ENCODE results near the gene SH3BP2.
"Not testable (repeated sequence)": the region's sequence is repeated elsewhere in the genome, so short reads cannot be mapped to it uniquely, and the experiment has no call there.

The SH3BP2 gene

GRCh38 chr4:2763511-2763967 is 29.3 kb upstream of the SH3BP2 start:
- no peak for DNase-seq

DNA sequence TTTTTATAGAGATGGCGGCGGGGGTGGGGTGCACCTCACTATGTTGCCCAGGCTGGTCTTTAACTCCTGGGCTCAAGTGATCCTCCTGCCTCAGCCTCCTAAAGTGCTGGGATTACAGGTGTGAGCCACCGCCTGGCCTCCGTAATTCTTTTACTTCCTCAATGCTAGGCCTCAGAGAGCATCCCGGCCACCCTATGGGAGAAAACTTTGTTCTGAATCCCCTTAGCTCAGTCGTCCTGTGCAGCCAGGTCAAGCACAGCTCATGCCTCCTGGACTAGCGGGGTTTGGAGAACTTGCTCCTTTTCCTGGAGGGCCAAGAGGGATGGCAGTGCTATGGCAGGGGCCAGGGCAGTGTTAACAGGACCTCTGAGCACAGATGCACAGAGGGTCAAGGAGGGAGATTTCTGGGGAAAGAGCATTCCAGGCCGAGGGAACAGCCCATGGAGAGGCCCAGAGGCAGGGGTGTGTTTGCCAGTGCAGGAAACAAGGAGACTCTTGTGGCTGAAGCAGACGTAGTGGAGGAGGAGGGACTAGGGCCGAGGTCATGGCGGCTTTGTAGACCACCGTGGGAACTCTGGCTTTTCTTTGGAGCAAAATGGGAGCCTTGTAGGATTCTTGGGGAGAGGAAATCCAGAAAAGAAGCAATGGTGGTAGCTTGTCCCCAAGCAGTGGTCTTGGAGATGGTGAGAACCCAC is 26.9 kb upstream of the SH3BP2 start:
- no peak for DNase-seq

- DNase-seq, result no peak
These were observed 25.7 kb upstream of the SH3BP2 start for GRCh38 chr4:2767046-2767704.

GRCh38 chr4:2767705-2768074 is 25.2 kb upstream of the SH3BP2 start:
- DNase-seq, result no peak

DNA sequence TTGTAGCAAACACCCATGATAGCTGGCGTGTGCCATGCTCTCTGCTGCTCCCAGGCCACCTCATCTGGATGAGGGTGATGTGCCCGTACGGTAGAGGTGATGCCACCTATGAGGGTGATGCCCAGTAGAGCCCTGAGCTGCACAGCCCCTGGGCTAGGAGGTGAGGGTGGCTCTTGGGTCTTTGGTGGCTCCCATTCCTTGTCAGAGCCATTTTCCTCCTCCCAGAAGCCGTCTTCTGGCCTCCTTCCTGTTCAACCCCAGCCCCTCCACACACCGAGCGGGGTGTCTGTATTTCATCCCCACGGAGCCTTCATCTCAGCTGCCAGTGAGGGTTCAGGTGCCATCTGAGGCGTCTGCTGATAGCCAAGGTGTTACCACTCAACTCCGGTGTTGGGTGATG is 24.8 kb upstream of the SH3BP2 start:
- DNase-seq, result no peak

- DNase-seq, result no peak
These were observed 24.0 kb upstream of the SH3BP2 start for GRCh38 chr4:2768921-2769336.

DNA sequence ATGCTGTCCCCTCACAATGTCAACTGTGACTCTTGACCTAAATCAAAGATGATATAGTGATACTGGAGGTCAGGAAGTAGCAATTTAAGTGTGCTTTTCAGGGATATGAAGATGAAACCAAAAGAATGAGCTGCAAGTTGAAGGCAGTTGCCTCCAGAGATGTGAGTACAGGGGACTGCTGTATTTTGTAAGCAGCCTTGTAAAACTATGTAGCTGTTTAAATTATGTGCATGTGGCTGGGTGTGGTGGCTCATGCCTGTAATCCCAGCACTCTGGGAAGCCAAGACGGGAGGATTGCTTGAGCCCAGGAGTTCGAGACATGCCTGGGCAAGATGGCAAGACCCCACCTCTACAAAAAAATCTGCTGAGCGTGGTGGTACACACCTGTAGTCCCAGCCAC is 21.6 kb upstream of the SH3BP2 start:
- no peak for DNase-seq

DNA sequence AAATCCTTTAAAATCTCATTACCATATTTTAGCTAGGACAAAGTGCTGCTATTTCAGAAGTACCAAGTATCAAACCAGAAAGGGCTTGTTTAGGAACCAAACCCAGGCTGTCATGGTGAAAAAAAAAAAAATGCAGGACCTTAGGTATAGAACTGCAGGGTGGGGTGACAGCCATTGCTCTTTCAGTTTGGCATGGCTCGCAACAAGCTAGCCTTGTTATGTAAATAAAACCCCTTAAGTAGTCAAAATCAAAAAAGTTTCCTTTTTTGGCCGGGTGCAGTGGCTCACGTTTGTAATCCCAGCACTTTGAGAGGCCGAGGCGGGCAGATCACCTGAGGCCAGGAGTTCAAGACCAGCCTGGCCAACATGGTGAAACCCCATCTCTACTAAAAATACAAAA is 12.2 kb upstream of the SH3BP2 start:
- DNase-seq, result not testable (repeated sequence)

- no peak for DNase-seq
These were observed 11.0 kb upstream of the SH3BP2 start for GRCh38 chr4:2781911-2782310.

DNA sequence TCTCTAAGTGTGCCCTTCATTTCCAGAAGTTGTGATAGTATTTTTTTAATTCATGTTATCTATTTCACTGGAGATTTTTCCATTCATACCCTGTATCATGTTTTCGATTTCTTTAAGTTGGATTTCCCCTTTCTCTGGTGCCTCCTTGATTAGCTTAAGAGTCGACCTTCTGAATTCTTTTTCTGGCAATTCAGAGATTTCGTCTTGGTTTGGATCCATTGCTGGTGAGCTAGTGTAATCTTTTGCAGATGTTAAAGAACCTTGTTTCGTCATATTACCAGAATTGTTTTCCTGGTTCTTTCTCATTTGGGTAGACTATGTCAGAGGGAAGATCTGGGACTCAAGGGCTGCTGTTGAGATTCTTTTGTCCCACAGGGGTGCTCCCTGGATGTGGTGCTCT is 9.1 kb upstream of the SH3BP2 start:
- DNase-seq, result no peak

- no peak for DNase-seq
These were observed 7.3 kb upstream of the SH3BP2 start for GRCh38 chr4:2785613-2786012.

DNA sequence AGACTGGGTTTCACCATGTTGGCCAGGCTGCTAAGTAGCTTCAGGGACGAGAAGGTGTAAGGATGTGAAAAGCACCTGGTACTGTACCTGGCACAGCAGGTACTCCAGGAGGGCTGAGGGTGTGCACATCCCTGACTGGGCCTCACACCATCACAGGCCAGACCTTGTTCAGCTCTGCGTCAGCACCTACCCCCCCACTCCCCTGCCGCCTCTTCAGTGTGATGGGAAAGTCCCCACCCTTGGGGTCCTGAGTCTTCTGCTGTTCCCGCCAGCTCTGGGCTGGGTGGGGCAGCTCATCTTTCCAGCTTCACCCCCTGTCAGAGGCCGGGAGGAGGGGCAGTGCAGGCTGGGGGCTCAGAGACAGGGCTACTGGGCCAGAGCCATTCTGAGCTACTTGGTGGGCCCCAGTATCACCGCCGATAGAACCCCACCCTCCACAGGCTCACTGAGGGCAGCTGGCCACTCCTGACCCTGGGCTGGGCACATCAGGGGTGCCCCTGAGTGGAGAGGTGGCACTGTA is 6.7 kb upstream of the SH3BP2 start:
- no peak for DNase-seq

DNA sequence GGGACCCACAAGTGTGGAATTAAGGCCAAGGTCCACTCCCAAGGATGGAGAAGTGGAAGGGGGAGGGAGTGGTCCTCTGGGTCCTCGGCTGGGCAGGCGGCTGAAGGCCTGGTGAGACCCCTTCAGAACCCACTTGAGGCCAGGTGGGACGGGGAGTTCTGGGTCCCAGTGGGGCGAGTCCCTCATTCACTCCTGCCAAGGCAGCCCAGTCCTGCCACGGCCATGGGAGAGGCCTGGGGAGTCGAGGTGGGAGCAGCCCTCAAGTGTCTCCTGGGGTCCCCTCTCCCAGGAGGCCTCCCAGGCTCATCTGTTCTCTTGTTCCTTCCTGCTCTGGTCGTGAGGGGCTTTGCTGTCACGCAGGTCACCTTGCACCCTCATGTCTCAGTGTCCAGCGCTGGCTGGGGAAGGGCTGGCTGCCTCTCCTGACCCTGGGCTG is 6.1 kb upstream of the SH3BP2 start:
- DNase-seq, result no peak

GRCh38 chr4:2787230-2788100 is 5.4 kb upstream of the SH3BP2 start:
- DNase-seq, result no peak

DNA sequence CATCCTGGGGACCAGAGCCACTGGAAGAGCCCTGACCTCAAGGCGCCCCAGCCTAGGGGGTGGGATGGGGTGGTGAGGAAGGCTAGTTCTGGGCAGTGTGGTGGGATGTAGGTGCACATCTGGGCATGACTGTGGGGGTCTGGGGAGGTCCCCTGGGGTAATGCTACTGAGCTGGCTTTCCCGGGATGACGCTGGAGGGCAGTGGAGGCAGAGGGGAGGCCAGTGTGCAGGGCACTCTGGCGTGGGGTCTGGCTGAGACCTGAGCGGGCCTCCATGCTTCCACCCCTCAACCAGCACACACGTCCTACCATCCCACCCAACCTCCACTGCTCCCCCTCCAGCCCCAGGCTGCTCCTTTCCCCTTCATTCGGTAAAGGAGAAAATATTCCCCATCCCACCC is 4.8 kb upstream of the SH3BP2 start:
- DNase-seq, result no peak

GRCh38 chr4:2788532-2789103 is 4.3 kb upstream of the SH3BP2 start:
- no peak for DNase-seq

DNA sequence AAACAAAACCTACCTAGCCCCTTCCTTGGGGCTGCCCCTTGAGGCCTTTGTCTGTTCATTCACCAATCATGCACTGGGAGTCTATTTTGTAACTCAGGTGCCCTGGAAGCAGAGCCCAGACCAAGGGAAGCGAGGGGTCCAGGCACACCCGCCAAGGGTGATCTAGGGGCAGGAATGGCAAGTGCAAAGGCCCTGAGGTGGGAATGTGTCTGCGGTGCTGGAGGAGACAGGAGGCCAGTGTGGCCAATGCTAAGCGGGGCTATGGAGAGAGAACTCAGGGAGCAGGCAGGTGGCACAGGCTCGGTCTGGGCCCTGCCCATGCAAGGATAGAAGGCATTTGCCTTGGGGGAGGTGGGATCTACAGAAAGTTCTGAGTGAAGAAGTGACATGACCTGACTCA is 3.5 kb upstream of the SH3BP2 start:
- DNase-seq, result no peak

GRCh38 chr4:2789793-2790582 is 2.9 kb upstream of the SH3BP2 start:
- no peak for DNase-seq

DNA sequence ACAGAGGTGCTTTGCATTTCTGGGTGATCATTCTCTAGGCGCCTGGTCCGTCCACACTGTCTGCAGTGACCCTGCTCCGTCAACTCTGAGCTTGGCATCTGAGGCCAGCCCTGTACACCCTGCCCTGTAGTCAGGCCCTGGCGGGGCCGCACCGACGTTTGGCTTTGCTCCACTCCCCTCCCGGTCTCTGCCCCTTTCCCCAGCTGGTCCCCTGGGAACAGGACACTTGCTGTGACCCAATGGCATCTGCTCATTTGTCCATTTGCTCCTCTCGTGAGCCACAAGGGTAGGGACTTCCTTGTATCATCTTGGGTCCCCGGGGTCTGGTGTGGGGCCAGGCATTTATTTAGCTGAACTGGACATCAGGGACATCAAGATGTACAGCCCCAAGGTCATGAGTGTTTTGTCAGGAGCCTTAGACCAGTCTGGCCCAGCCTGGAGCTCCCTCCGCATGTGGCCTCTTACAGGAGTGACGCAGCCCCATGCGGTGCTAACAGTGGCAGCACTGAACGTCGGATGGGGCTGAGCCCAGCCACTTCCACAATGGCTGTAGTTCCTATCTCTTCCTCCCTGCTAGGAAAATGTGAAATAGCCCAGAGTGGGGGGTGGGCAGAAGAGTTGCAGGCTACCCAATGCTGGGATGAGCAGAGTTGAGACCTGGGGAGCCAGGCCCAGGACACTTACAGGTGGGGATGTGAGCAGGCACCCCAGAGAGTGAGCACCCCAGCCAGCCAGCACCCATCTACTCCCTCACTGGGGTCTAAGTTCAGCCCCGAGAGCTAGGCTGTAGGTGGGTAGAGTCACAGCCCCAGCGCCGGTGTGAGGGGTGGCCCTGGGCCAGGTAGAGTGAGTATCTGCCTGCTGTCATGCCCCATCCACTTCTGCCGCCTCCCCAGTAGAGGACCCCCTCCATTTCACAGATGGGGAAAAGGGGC is 2.0 kb upstream of the SH3BP2 start:
- no peak for DNase-seq

- no peak for DNase-seq
These were observed 1.1 kb upstream of the SH3BP2 start for GRCh38 chr4:2791518-2792395.
